SK-N-MC (cell line): ENCODE data around the gene MTFP1.

Experiments
- EZH2 ChIP-seq: fragments of 200-600 bp; sonication (generic); IDR thresholded peaks from one replicate; pipeline ENCODE4 v1.6.1; 2017; ENCODE audit warnings: antibody characterized with exemption
- POLR2AphosphoS5 ChIP-seq: IDR thresholded peaks from 2 replicates; pipeline ENCODE4 v1.6.1; 2012; ENCODE audit warnings: mild to moderate bottlenecking, low read depth, low read length, borderline replicate concordance

- TF ChIP-seq POLR2AphosphoS5 (no peak), EZH2 (no peak)
These were observed 46.2 kb downstream of the MTFP1 start, which contains the start of gene SEC14L3 for GRCh38 chr22:30471616-30472318.
